CD4-positive, alpha-beta T cell treated with Interleukin-17A for 4 hours (primary cell): ENCODE results near the gene ZMYM3.
A peak's percentile ranks its signal among the peaks of the same experiment; 100 is the strongest.
"Not testable (repeated sequence)": the region's sequence is repeated elsewhere in the genome, so short reads cannot be mapped to it uniquely, and the experiment has no call there.

Experiments used
- DNase-seq: peaks from one replicate; pipeline ENCODE4 v3.0.0-alpha.2; 2020; ENCODE audit warnings: mixed read lengths

Gene ZMYM3

DNA sequence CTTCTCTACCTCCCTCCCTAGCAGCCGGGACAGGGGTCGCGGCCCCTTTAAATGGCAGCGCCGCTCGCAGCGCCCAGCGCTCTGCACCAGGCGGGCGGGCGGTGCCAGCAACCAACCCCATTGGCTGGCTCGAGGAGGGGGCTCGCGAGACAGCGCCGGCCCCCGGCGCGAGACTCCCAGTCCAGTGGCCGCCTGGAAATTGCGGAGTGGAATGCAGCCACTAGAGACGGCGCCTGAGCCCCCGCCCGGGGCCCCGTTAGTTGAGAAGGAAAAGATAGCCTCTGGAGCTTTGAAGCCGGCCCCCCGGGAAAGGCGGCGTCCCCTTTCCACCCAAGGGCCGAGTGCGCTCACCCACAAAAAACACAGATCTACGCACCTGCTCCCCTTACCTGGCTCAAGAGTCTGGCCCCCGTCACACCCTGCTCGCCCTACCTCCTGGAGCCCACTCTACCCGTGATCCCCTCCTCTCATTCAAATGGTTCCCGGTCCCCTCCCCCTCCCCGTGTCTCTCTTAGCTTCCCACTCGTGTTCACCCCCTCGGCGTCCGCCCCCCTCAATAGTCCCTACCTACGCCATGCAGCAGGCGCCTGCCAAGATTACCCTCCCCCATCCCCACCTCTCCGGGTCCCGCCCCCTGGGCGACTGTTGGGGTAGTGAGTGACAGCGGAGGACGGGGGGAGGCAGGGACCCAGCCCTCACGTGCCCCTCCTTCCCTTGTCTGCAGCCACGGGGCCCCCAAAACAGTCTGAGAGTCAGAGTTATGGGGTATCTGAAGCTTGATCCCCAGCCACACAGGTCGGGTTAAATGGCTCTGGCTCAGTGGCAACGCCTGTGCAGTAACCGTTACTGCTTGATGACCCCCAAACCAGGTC lies at the start of gene ZMYM3:
Gene ZMYM3, minus strand, starts transcription at position 49 of the 872 bp plus-strand sequence. CDS start 885 bp downstream, outside the sequence.
- DNase-seq = peak; percentile 82

DNA sequence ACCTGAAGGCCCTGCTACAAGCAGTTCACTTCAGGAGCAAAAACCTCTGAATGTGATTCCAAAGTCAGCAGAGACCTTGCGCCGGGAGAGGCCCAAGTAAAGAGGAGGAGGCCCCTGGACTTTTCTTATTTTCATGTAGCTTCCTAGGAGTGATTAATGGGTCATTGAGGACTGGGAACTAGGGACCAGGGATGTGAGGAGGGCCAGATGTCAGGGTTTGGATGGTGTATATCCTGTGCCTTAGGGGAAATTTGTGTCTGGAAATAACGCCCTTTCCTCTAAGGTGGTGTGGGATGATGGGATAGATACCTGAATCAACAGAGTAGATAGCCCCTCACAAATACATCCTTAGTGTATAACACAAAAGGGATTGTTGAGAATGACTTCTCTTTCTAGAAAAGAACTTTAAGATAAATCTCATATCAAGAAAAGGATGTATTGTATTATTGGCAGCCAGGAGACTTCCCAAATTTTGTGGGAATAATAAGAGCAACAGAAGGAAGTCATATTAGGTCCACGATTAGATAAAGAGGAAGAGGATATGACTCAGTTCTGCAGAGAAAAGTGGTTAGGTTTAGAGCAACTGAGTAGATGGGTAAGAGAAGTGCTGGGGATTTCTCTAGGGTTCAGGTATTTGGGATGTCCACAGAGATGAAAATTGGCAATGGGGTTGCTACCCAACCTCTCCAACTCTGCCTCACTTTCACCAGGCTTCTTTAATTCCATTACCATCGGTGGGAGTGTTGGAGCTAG lies 48.7 kb upstream of the ZMYM3 start:
- DNase-seq = no peak

DNA sequence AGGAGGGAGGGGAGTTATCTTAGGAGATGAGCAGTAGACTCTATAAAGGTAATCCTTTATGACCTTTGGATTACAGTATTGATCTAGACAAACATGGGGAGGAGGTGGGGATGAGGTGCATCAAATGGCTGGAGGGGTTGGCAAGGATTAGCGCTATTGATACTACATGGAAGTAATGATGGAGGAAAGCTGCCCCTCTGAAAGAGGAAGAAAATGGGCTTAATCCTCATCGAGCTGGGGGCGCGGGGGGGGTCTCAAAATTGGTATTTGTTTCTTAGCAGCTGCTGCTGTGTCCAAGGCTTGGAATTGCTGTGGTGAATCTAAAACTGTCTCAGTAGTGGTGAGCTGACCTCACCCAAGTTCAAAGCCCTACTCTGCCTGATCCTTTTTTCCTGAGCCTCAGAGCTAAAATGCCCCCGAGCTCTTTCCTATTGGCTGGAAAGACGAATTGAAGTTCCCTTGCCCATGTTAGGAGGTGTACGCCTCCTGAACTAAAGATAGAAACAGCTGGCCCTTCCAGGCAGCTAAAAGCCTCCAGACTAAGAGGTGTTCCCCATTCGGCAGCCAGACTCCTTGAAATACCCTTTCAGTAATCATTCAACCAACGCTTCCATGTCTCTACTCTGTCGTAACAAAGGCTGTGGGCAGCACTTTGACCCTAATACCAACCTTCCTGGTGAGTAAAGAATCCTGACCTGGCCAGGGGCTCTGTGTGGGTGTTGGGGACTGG lies 47.4 kb upstream of the ZMYM3 start, which contains the start of gene ITGB1BP2:
Gene ITGB1BP2, plus strand, starts transcription at position 556 of the 730 bp plus-strand sequence. Its CDS starts 57 bp downstream, at position 613.
- DNase-seq = no peak

DNA sequence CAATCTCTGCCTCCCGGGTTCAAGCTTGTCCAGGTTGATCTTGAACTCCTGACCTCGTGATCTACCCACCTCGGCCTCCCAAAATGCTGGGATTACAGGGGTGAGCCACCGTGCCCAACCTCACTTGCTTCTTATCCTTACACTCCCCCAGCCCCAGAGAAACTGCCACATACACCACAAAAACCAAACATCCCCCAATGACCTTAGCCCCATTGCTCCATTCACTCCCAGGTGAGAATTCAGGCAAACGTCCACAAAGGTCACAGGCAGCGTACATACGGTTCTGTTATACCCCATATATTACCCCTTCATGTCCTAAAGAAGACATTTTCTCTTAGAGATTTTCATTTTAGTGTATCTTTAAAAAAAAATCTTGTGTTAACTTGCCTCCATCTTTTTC lies 46.6 kb upstream of the ZMYM3 start:
- not testable (repeated sequence) for DNase-seq

DNA sequence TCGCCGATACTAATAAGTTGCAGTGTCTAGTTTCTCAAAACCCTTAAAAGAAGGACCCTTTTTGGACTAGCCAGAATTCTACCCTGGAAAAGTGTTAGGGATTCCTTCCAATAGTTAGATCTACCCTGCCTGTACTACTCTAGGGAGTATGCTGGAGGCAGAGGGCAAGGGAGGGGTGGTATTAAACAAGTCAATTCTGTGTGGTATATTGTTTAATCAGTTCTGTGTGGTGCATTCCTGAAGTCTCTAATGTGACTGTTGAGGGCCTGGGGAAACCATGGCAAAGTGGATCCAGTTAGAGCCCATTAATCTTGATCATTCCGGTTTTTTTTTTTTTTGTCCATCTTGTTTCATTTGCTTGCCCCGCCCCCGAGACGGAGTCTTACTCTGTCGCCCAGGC lies 46.1 kb upstream of the ZMYM3 start:
- not testable (repeated sequence) for DNase-seq

DNA sequence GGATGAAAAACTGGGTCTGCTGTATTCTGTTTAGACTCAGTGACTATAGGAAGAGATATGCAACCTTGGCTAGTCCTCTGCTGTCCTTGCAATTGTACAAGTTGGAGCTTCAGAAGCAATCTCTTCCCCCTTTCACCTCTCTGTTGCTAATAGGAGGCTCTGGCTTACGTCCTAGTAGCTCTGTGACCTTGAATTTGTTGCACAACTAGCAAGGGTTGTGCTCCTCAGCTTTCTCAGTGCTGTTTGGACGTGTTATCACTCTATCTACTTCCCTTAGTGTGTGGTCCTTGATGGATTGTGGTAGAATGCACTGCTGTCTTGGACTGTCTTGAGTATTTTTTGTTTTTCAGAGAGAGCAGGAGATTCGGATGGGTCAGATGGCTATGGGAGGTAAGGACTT lies 44.2 kb upstream of the ZMYM3 start:
- DNase-seq = no peak

DNA sequence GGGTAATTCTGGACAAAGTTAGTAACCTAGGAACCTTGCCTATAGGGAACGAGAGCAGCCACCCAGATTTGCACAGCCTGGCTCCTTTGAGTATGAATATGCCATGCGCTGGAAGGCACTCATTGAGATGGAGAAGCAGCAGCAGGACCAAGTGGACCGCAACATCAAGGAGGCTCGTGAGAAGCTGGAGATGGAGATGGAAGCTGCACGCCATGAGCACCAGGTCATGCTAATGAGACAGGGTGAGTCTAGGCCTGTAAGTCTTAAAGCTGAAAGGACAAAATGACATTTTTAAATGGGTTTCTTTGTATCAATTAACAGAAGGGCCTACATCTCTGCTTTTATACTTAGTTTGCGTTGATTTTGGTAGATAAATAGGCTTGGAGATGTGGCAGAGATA lies 42.9 kb upstream of the ZMYM3 start:
- no peak for DNase-seq

DNA sequence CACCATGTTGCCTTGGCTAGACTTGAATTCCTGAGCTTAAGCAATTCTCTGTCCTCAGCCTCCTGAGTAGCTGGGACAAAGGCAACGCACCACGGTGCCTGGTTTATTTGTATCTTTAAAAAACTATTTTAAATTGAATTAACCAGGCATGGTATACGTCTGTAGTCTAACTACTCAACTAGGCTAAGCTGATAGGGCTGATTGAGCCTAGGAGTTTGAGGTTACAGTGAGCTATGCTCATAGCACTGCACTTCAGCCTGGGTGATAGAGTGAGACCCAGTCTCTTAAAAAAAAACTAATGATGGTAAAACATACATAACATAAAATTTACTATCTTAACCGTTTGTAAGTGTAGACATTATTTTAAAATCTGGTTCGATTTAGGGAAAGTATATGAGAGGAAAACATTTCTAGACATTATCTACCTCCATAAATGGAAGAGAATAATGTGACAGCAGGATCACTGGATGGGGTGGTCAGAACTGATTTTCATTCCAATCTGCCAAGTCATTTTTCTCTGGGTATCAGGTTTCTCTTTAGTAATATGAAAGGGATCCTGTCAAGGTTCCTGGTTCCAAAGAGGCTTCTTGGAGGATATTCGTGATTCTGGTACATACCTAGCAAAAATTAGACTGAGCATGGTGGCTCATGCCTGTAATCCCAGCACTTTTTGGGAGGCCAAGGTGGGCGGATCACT lies 38.9 kb upstream of the ZMYM3 start:
- DNase-seq = no peak

DNA sequence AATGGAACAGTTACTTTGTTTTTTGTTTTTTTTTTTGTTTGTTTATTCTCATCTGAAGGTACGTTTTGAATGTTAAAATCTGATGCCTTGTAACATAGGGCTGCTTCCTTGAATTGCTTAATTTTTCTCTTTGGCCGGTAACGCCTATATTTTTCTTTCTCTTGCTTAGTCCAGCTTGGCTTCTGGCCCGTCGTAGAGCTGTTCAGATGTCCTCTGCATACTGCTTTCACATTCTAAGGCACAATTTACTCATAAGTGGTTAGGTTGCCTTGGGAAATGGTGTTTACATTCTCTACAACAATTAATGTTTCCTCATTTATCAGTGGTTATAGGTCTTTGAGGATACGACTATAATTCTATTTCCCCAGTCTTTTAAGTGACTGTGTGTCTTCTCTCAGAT lies 37.4 kb upstream of the ZMYM3 start:
- no peak for DNase-seq

DNA sequence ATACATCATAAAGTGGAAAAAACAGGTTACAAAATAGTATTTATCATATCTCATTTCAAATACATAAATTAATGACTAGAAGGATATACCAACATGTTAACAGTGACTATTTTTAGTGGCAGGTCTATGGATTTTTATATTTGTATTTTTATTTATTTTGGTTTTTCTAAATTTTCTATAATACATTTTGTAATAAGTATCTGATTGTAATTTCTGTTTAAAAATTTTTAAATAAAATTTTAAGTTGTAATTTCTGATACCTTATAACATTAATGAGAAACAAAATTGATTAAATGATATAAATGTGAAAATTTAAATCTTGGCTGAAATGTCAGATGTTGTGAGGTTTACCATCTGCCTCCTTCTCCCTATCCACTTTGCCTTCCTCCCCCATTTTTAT lies 32.0 kb upstream of the ZMYM3 start:
- DNase-seq = no peak

DNA sequence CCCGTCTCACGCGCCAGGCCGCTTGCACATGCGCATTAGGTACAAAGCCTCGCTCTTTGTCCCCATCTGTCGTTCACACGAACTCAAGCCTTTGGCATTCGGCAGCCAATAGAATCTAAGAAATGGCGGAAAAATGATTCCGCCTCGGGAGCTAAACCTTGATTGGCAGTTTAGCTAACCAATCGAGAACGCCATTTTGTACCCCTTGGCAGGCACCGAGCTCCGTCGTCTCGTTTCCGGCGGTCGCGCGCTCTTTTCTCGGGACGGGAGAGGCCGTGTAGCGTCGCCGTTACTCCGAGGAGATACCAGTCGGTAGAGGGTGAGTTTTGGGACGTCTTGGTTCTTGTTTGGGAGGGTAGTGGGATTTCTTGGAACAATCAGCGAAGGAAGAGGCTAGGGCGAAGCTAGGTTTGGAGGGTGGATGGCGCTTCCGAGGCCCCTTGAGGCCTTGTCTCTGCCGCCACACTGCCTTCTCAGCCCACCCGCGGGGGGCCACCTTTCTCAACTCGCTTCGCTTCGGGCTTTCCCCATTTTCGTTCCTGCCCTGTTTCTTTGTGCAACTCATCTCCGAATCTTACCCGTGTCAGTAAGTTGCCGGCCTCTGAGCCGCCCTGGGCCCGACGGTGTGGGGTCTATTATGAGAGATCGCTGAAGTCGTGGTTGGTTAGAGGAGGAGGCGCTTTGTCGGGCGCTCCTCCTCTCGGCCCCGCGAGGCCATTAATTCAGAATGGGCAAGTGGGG lies 29.6 kb upstream of the ZMYM3 start, which contains the start of gene NONO:
Gene NONO, plus strand, starts transcription at position 233 of the 741 bp plus-strand sequence. CDS start 7,003 bp downstream, outside the sequence.
- peak; percentile 84 for DNase-seq

DNA sequence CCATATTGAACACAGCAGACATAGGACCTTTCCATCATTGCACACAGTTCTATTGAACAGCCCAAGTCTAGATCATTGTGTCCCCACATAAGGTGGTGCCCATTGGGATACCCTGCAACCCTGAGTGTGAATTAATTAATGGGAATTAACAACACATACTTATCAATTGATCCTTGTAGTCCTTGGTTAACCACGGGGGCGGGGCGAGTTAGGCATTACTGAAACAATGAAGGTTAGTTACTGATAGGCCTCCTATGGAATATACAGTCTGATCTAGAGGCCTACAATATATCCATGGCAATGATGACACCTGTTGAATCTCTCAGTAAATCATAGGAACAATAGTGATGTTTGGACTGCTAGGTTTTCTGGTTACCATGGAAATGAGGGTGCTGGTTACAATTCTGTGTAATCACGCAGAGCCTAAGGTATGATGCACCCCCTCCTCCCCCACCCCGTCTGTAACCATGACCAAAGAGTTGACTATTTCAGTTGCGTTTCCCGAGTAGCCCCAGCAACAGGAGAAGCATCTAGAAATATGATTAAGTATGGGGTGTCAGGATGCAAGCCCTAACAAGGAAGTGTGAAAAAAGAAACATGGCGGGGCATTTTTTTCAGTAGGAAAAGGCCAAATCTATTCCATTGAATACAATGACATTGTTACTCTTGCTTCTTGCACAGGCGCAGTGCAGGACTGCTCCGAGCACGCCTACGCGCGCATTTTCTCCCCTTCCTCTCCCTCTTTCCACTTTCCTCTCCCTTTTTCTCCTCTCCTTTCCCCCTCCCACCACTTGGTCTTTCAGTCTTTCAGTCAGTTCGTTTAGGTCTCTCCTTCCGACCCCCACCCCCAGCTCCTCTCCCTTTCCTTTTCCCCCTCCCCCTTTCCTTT lies 28.8 kb upstream of the ZMYM3 start:
- DNase-seq = no peak

DNA sequence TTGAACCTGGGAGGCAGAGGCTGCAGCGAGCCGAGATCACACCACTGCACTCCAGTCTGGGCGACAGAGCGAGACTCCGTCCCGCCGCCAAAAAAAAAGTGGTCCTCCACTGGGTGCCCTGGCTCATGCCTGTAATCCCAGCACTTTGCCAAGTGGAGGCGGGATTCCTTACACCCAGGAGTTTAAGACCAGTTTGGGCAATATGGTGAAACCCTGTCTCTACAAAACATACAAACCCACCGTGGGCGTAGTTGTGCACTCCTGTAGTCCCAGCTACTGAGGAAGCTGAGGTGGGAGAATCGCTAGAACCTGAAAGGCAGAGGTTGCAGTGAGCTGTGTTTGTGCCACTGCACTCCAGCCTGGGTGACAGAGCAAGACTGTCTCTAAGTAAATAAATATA lies 27.4 kb upstream of the ZMYM3 start:
- DNase-seq = not testable (repeated sequence)

DNA sequence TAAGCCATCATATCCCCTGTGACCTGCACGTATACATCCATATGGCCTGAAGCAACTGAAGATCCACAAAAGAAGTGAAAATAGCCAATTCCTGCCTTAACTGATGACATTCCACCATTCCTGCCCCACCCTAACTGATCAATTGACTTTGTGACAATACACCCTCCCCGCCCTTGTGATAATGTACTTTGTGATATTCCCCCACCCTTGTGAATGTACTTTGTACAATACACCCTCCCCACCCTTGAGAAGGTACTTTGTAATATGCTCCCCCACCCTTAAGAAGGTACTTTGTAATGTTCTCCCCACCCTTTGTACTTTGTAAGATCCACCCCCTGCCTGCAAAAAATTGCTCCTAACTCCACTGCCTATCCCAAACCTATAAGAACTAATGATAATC lies 18.4 kb upstream of the ZMYM3 start:
- DNase-seq = not testable (repeated sequence)

DNA sequence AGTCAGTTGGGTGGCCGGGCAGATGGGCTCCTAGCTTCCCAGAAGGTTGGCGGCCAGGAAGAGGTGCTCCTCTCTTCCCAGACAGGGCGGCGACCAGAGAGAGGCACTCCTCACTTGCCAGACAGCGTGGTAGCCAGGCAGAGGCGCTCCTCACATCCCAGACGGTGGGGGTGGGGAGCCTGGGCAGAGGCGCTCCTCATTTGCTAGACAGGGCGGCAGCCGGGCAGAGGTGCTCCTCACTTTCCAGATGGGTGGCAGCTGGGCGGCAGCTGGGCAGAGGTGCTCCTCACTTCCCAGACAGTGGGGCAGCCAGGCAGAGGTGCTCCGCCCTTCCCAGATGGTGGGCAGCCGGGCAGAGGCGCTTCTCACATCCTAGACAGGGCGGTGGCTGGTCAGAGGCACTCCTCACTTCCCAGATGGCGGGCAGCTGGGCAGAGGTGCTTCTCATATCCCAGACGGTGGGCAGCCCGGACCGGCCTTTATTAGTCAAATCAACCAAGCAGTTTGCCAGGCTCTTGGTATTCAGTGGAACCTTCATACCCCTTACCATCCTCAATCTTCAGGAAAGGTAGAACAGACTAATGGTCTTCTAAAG lies 16.0 kb upstream of the ZMYM3 start:
- DNase-seq = no peak

DNA sequence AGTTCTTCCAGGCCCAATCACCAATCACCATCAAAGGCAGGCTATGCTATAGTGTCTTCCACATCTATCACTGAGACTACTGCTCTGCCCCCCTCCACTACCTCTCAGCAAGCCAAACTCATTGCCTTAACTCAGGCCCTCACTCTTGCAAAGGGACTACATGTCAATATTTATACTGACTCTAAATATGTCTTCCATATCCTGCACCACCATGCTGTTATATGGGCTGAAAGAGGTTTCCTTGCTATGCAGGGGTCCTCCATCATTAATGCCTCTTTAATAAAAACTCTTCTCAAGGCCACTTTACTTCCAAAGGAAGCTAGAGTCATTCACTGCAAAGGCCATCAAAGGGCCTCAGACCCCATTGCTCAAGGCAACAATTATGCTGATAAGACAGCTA lies 14.7 kb upstream of the ZMYM3 start:
- not testable (repeated sequence) for DNase-seq

DNA sequence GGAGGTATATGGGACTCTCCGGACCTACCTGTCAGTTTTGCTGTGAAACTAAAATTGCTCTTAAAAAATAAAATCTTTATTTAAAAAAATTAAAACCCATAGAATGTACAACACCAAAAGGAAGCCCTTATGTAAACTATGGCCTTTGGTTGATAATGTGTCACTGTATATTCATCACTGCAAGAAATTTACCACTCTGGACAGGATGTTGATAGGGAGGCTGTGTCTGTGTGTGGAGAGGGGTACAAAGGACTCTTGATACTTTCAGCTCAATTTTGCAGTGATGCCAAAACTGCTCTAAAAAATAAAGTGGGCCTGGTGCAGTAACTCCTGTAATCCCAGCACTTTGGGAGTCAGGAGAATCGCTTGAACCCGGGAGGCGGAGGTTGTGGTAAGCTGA lies 2.9 kb upstream of the ZMYM3 start:
- DNase-seq = no peak

DNA sequence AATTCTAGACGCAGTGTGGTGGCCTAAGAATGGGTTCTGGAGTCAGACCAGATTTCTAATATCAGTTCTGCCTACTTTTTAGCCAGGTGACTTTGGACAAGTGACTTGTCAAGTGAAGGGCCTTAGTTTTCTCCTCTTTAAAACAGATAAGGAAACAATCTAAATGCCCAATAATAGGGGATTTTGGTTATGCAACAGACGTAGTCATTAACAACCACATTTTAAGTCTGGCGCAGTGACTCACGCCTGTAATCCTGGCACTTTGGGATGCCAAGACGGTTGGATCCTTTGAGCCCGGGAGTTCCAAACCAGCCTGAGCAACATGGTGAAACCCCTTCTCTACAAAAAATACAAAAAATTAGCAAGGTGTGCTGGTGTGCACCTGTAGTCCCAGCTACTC lies 2.1 kb upstream of the ZMYM3 start:
- no peak for DNase-seq

DNA sequence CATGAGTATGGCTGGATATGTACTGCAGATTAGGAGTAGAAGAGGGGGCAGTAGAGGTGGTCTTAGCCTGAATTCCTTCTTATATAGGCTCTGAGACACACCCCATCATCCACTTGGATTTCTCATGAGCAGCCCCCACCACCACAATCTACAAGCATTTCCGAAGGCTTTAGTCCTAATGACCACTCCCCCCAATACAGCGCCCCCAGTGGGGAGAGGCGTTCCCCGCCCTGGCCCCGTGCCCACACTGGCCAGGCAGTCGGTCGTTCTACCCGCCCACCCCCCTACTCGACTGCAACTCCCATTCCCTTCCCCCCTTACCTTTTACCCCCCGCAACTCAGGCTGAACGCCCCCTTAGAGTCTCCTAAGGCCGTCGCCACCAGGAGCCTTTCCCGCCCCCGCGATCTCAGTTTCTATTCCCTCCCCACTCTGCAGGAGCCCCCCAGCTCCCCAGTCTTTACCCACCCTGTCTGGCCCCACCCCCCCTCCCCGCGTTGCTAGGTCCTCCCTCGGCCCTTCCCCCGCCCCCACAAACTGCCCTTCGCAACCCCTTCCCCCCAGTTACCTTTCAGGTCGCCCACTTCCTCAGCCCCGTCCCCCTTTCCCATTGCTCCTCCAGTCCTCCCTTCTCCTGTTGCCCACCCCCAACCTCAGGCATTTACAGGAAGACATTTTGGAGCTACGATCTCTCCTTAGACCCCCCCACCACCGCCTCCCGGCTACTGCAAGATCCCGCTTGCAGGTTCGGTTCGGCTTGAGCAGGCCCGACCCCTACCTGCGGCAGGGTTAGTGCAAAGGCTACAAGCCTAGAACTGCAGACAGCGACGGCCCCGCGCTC lies 468 bp downstream of the ZMYM3 start:
- DNase-seq = peak; percentile 45
